Cardiac septum (tissue), 1 donor: Measurements from ENCODE around the gene LPAR4. TPM values are rescaled to one million over a fixed set of nuclear protein-coding genes. Genes with fewer than 3 reads are reported as not detected.
"Not testable (repeated sequence)": the region's sequence is repeated elsewhere in the genome, so short reads cannot be mapped to it uniquely, and the experiment has no call there.

Experiments
- DNase-seq: peaks from one replicate; pipeline ENCODE4 v3.0.0-alpha.2; 2020; ENCODE audit warnings: low spot score
- intact Hi-C: fragments of 100-400 bp; cut with DNase I; formaldehyde crosslinking; loops from one replicate; pipeline ENCODE4 v1.14.0; 2022
- long read RNA-seq: library from polyadenylated mRNA; unstranded; transcript quantifications from one replicate; pipeline ENCODE4 v2.0.0, GENCODE V29; 2021
- total RNA-seq: library from RNA; stranded (reverse); fragmentation: NEBNext Ultra II Directional; extraction: Animal tissue kit (Norgen Biotek cat#: 25700); gene quantifications from one replicate; pipeline ENCODE4 v1.2.1, GENCODE V29; 2021
- donor health status: DM: no; HTN: no; CAD: no.

The LPAR4 gene
- 0.40 TPM for total RNA-seq
- long read RNA-seq: 0 reads

DNA sequence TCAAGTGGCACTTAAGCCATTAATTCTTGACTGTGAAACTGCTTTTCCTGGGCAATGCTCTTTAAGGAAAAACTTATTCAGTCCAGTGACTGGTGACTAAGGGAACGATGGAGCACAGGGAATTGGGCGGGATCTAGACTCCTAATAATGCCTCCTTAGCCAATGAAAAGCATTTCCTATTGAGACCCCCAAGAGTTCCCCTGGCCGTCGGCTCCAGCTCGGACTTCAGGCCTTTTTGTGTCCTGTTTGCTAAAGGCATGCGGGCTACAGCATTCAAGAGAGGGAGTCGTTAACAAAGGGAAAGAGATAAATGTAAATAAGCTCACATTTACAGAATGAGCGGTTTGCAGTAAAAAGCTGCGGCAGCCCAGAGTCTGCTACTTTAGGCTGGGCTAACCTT, at the start of gene LPAR4:
Gene LPAR4 (plus strand): TSS at position 232 of the 400 bp plus-strand sequence. CDS start 7,150 bp downstream, outside the sequence.
- intact Hi-C loops: no loop called here
- DNase-seq: no peak

DNA sequence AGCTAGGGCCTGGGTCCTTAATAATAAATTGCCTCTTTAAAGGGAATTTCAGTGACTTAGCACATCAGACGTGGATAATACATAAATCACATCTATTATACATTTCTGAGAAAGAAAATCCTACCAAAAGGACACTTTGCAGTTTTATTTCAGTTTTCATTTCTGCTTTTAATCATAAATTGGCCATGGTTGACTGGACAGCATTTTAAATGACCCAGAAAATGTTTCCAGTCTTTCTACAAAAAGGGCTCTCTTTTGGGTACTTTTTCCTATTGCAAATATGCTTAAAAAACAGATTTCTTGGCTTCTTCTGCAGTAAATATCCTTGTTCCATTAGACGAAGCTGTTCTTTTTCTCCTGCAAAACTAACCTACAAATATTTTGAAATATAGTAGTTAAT, 41.4 kb upstream of the LPAR4 start:
- intact Hi-C loops: no loop called here
- no peak for DNase-seq

DNA sequence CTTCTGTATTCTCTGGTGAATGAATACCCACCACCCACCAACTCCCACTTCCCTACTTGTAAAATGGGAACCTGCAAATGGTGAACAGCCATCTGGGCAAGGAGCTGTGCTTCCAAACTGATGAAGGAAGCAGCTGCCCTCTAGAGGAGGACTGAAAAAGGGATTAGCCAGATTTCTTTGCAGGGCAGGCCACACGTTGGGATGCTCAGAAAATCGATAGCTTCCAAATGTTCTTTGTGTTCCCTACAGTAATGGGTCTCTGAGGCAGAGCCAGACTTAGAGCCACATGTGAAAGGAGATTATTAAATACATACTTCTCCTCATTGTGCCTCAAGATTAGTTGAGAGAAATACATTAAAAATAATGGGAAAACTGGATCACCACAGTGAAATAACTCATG, 39.3 kb upstream of the LPAR4 start:
- intact Hi-C loops: no loop called here
- DNase-seq: no peak

DNA sequence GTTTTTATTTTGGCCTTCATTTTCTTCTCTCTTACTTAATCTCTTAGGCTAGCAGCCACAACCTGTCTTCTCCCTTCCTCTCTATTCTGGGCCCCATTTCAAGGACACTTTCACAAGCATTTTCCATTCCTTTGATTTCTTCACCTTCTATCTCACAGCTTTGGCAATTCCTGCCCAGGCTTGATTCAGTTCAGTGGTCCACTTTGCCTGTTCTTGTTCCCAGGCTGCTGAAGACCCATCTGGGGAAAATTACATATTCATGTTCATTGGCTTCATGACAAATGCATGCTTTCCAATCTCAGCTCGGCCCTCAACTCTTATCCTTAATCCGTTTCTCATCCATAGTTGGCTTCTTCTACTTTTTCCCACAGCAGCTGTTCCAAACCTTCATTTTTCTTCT, 38.7 kb upstream of the LPAR4 start:
- intact Hi-C loops: no loop called here
- no peak for DNase-seq

DNA sequence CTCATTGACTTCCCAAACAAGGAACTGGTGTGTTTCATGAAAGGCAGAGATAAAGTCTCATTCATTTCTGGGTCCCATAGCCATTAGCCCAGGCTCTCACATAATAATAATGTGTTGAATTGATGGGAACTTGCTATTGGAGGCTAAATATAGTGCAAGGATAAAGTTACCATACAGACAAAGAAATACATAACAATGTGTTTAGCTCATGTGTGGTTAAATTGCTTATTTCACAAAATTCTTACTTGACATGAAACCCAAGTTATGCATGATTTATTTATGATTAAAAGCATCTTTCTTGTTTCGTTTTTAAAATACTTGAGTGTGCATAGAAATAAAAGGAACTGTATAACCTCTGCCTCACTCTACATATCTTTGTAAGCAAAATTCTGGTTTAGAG, 37.3 kb upstream of the LPAR4 start:
- intact Hi-C loops: no loop called here
- DNase-seq: no peak

DNA sequence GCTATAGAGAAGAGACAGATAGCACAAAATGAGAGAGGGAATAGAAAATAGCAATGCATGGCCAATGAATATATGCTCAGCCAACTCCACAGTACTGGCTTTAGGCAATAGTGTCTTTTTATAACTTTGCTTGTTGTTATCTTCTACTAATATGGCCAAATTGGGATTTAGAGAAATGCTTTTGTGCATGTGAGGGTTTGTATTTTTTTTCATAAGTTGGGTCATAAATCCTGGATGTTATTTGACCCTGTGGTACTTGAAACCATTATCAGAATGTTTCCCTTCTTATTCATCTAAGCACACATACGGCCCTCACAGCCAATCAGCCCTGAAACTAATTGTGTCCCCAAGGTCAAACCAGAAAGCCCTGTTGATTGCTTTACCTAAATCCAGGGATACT, 35.2 kb upstream of the LPAR4 start:
- no peak for DNase-seq
- intact Hi-C loops: no loop called here

GRCh38 chrX:78725287-78725686, 22.2 kb upstream of the LPAR4 start:
- DNase-seq: no peak
- intact Hi-C loops: no loop called here

- no peak for DNase-seq
- intact Hi-C loops: no loop called here
Observed at GRCh38 chrX:78746496-78746895, 1.0 kb upstream of the LPAR4 start.

DNA sequence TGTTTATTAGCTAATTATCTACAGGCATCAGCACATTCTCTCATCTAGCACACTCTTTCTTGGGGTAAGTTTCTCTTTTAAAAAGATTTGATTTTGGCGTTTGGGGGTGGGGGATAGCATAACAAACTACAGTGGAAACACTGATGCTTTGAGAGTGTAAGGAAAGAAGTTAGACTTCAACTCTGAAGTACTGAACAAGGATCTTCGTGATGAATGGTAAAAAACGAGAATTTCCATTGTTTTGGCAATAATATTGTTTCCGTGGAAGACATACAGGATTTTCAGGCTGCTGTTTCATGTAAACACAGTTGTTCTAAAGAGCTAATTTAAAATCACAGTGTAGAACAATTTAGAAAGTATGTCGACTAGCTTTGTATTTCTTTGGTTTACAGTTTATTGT, 451 bp downstream of the LPAR4 start:
- no peak for DNase-seq
- intact Hi-C loops: no loop called here

DNA sequence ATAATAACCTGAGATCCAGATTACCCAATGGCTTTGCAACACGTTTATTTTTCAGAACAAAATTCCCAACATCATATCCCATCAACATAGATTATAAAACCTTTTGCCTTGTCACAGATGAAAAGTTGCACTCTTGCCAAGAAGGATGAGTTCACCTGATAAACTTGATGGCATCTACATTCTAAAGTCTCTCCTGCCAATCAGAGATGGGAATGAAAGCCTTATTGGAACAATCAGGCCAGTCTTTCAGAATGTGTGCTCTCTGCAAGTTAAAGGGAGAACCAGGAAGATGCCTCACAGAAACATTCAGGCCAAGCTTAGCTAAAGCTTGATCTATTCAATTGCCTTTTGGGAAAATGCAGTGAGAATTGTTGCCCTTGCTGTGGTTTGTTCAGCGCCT, 1.3 kb downstream of the LPAR4 start:
- DNase-seq: no peak

GRCh38 chrX:78753571-78753970, 6.1 kb downstream of the LPAR4 start:
- intact Hi-C loops: no loop called here

More for the DNA sequence above, 1.3 kb downstream of the LPAR4 start:
- intact Hi-C loops: no loop called here

GRCh38 chrX:78754917-78755316, 7.4 kb downstream of the LPAR4 start:
- intact Hi-C loops: no loop called here
- DNase-seq: no peak

More at GRCh38 chrX:78753571-78753970, 6.1 kb downstream of the LPAR4 start:
- DNase-seq: no peak

DNA sequence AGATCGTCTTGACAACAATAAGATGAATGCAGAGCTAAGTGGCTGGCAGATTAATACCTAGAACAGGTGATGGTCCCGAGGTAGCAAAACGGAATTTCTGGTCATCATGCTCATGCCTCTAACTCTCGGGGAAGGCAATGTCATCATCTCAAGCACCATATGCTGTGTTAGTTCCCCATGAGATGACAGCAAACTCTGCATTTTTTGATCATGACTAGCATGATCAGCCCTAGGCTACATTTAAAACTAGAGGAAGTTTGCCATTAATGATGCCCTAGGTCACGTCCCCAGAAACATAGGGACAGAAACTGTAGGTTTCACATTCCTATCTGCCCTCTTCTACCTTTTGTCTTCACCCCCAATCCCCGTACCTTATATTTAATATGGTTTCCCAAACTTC, 11.6 kb downstream of the LPAR4 start:
- intact Hi-C loops: no loop called here
- DNase-seq: no peak

DNA sequence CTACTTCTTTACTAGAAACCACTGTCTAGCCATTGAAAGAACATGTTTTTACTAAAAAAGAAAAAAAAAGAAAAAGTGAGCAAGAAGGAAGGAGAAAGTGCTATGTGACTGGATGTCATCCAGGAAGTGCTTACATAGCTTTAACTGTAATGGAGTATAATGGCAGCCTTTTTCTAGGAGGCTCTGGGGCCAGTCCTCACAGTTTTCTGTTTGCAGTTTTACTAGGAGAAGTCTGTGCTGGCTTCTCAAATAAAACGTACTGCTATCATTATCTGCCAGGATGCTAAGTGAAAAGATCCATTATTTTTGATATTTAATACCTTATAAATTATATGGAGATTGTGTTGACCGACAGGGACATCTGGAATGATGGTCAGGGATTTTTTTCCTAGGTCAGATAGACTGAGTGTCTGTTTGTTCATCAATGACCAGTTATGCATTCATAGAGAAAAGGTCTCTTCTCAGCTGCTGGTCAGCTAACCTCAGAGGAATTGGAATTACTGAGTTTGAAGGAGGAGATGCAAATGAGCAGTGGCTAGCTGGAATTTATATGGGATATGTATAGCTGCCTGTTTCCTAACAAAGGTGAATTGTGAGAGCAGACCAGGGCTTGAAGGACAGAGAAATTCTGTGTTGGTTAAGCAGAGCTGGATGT, 21.7 kb downstream of the LPAR4 start:
- intact Hi-C loops: no loop called here
- DNase-seq: no peak

GRCh38 chrX:78769946-78770345, 22.4 kb downstream of the LPAR4 start:
- intact Hi-C loops: no loop called here
- DNase-seq: no peak

GRCh38 chrX:78796916-78797315, 49.4 kb downstream of the LPAR4 start:
- intact Hi-C loops: no loop called here

GRCh38 chrX:78800114-78800513, 52.6 kb downstream of the LPAR4 start:
- intact Hi-C loops: no loop called here
- DNase-seq: no peak

More at GRCh38 chrX:78796916-78797315, 49.4 kb downstream of the LPAR4 start:
- no peak for DNase-seq

- no peak for DNase-seq
- intact Hi-C loops: no loop called here
Observed at GRCh38 chrX:78800694-78801093, 53.2 kb downstream of the LPAR4 start.

DNA sequence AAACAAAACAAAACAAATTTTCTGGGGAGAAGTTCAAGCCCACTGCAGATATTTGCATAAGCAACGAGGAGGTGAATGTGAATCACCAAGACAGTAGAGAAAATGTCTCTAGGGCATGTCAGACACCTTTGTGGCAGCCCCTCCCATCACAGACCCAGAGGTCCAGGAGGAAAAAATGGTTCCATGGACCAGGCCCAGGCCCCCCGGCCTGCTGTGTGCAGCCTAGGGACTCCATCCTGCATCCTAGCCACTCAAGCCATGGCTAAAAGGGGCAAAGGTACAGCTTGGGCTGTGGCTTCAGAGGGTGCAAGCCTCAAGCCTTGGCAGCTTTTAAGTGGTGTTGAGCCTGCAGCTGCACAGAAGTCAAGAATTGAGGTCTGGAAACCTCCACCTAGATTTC, 54.0 kb downstream of the LPAR4 start:
- intact Hi-C loops: no loop called here
- DNase-seq: no peak

GRCh38 chrX:78802526-78802925, 55.0 kb downstream of the LPAR4 start:
- DNase-seq, intact Hi-C loops: not testable (repeated sequence)
